Fibroblast of lung (primary cell): ENCODE measurements around the gene CNN2. TPM values are rescaled to one million over a fixed set of nuclear protein-coding genes. Genes with fewer than 3 reads are reported as not detected.

Experiments used
- DNase-seq, 2 donors: peaks; one replicate each; pipeline versions ENCODE4 v3.0.0 to v3.0.0-alpha.2; 2010; ENCODE audit warnings: low read depth in 2 of 2
- H2AFZ ChIP-seq: 2 replicates; pipeline ENCODE4 v1.5.1; 2012; ENCODE audit warnings: low read length, control low read depth, inconsistent platforms
- H3K27ac ChIP-seq: 2 replicates; pipeline ENCODE4 v1.5.1; 2011; ENCODE audit warnings: low read length, control low read depth; ENCODE audit not compliant: insufficient read depth
- H3K27me3 ChIP-seq: 2 replicates; pipeline ENCODE4 v1.5.1; 2011; ENCODE audit warnings: mild to moderate bottlenecking, low read length; ENCODE audit not compliant: control insufficient read depth, insufficient read depth
- H3K36me3 ChIP-seq: 2 replicates; pipeline ENCODE4 v1.5.1; 2011; ENCODE audit warnings: low read length; ENCODE audit not compliant: control insufficient read depth, insufficient read depth
- H3K4me1 ChIP-seq: 2 replicates; pipeline ENCODE4 v1.5.1; 2011; ENCODE audit warnings: low read length; ENCODE audit not compliant: control insufficient read depth, insufficient read depth; ENCODE audit errors: extremely low read depth
- H3K4me2 ChIP-seq: 2 replicates; pipeline ENCODE4 v1.5.1; 2011; ENCODE audit warnings: low read length, control low read depth; ENCODE audit not compliant: insufficient read depth; ENCODE audit errors: extremely low read depth
- H3K4me3 ChIP-seq, 4 experiments: fragments of 200-600 bp in 1 of 4; sonication (generic) in 1 of 4; replicated peaks in 1 of 4; 2 replicates each; pipeline ENCODE4 v1.5.1; 2011 to 2016; ENCODE audit warnings: low read length in 4 of 4, low read depth in 3 of 4, mild to moderate bottlenecking in 3 of 4, control low read depth in 2 of 4, inconsistent platforms in 1 of 4, mixed read lengths in 1 of 4; ENCODE audit not compliant: insufficient read depth in 1 of 4; ENCODE audit errors: control extremely low read depth in 1 of 4
- H3K79me2 ChIP-seq: 2 replicates; pipeline ENCODE4 v1.5.1; 2012; ENCODE audit warnings: mild to moderate bottlenecking, low read length, inconsistent platforms; ENCODE audit not compliant: control insufficient read depth, insufficient read depth
- H3K9ac ChIP-seq: 2 replicates; pipeline ENCODE4 v1.5.1; 2011; ENCODE audit warnings: mild to moderate bottlenecking, low read length, control low read depth; ENCODE audit not compliant: insufficient read depth
- H3K9me3 ChIP-seq: 2 replicates; pipeline ENCODE4 v1.5.1; 2012; ENCODE audit warnings: low read depth, low read length; ENCODE audit not compliant: control insufficient read depth, insufficient read depth
- H4K20me1 ChIP-seq: 2 replicates; pipeline ENCODE4 v1.5.1; 2011; ENCODE audit warnings: low read length; ENCODE audit not compliant: control insufficient read depth, insufficient read depth; ENCODE audit errors: extremely low read depth
- CTCF ChIP-seq, 2 donors: IDR thresholded peaks in 1 of 2; conservative IDR thresholded peaks in 1 of 2; 1 replicate in 1 of 2; 2 replicates in 1 of 2; pipeline ENCODE4 v1.5.1; 2011 to 2012; ENCODE audit warnings: low read length in 2 of 2, control low read depth in 1 of 2, inconsistent platforms in 1 of 2, low read depth in 1 of 2, mild to moderate bottlenecking in 1 of 2
- EZH2 ChIP-seq: IDR thresholded peaks from 2 replicates; pipeline ENCODE4 v1.5.1; 2012; ENCODE audit warnings: low read length, control low read depth, mild to moderate bottlenecking; ENCODE audit errors: missing control alignments
- polyA plus RNA-seq, 2 donors: library from polyadenylated mRNA; depleted of rRNA in 1 of 2; stranded (reverse) in 1 of 2; unstranded in 1 of 2; fragments of >200 nt; gene quantifications; 2 replicates each; pipeline ENCODE4 v1.2.1, GENCODE V29; 2011 to 2012; ENCODE audit warnings: missing spikeins in 1 of 2
- total RNA-seq: library from RNA; depleted of rRNA; stranded (reverse); fragments of >200 nt; gene quantifications from 2 replicates; pipeline ENCODE4 v1.2.1, GENCODE V29; 2014

CNN2 gene
- total and polyA plus RNA-seq, 2 donors (not counting 1 experiment from before 2014, with no cell fraction given): 194 to 473 TPM

GRCh38 chr19:1009041-1009980, 17.1 kb upstream of the CNN2 start:
- H3K9ac ChIP-seq: peak overlapping the region; percentile 55
- TF ChIP-seq EZH2 (no peak), CTCF (conservative IDR thresholded peaks at IDR 0.05 in 1 of 2, IDR thresholded peaks at IDR 0.05 in 1 of 2; ENCODE audit: low read depth in 1 of 2, low read length in 2 of 2) (no peak)
- H3K4me3 ChIP-seq: peak overlapping the region in 1 of 4 experiments; percentile 22
- peaks cover 16% of the 10 kb centered on the region for H3K4me1 ChIP-seq
- H3K9me3 ChIP-seq: no peaks in the 10 kb centered on the region
- peak in 1 of 2 donors; percentile 92 for DNase-seq
- H4K20me1 ChIP-seq: no peaks in the 10 kb centered on the region
- peak overlapping the region; percentile 48 for H3K4me2 ChIP-seq
- H3K36me3 ChIP-seq: peaks cover 19% of the 10 kb centered on the region
- no peak overlapping the region for H2AFZ ChIP-seq
- no peaks in the 10 kb centered on the region for H3K27me3 ChIP-seq
- H3K79me2 ChIP-seq: peaks cover 18% of the 10 kb centered on the region
- H3K27ac ChIP-seq: peak overlapping the region; percentile 76

GRCh38 chr19:1009981-1010538, 16.3 kb upstream of the CNN2 start:
- H2AFZ ChIP-seq: no peak overlapping the region
- H3K4me2 ChIP-seq: peak overlapping the region; percentile 48
- H3K36me3 ChIP-seq: peaks cover 22% of the 10 kb centered on the region
- DNase-seq: no peak
- no peak overlapping the region for H3K4me3 ChIP-seq
- no peaks in the 10 kb centered on the region for H4K20me1 ChIP-seq
- TF ChIP-seq CTCF (conservative IDR thresholded peaks at IDR 0.05 in 1 of 2, IDR thresholded peaks at IDR 0.05 in 1 of 2; ENCODE audit: low read depth in 1 of 2, low read length in 2 of 2): no peak
- TF ChIP-seq EZH2: no peak
- H3K27me3 ChIP-seq: no peaks in the 10 kb centered on the region
- H3K9me3 ChIP-seq: no peaks in the 10 kb centered on the region
- H3K79me2 ChIP-seq: peaks cover 26% of the 10 kb centered on the region
- no peak overlapping the region for H3K9ac ChIP-seq
- peaks cover 16% of the 10 kb centered on the region for H3K4me1 ChIP-seq
- peak overlapping the region; percentile 76 for H3K27ac ChIP-seq

GRCh38 chr19:1010586-1011510, 15.6 kb upstream of the CNN2 start:
- Histone ChIP-seq H3K4me3 (no peak overlapping the region), H3K36me3 (peaks cover 22% of the 10 kb centered on the region), H3K79me2 (peaks cover 34% of the 10 kb centered on the region), H3K27me3 (no peaks in the 10 kb centered on the region), H3K4me1 (peaks cover 16% of the 10 kb centered on the region), H2AFZ (no peak overlapping the region), H3K9me3 (no peaks in the 10 kb centered on the region), H4K20me1 (no peaks in the 10 kb centered on the region), H3K9ac (no peak overlapping the region), H3K4me2 (no peak overlapping the region), H3K27ac (no peak overlapping the region)
- no peak for DNase-seq
- TF ChIP-seq EZH2 (no peak), CTCF (conservative IDR thresholded peaks at IDR 0.05 in 1 of 2, IDR thresholded peaks at IDR 0.05 in 1 of 2; ENCODE audit: low read depth in 1 of 2, low read length in 2 of 2) (no peak)
